Liver (tissue), 9 donors: ENCODE data around the gene KCNIP1. TPM values are rescaled to one million over a fixed set of nuclear protein-coding genes. Genes with fewer than 3 reads are reported as not detected.

Experiments used
- DNase-seq: peaks from one replicate; pipeline ENCODE4 v3.0.0-alpha.2; 2017; ENCODE audit warnings: low spot score
- H3K27ac ChIP-seq, 2 donors: one replicate each; pipeline ENCODE4 v1.7.0; 2013; ENCODE audit warnings: inconsistent platforms in 2 of 2, low read length in 2 of 2, control low read depth in 1 of 2, low read depth in 1 of 2, mild to moderate bottlenecking in 1 of 2
- H3K27me3 ChIP-seq, 4 donors: one replicate each; pipeline versions ENCODE4 v1.6.1 to v1.7.0; 2013; ENCODE audit warnings: low read length in 3 of 4, inconsistent platforms in 1 of 4, mild to moderate bottlenecking in 1 of 4, moderate library complexity in 1 of 4; ENCODE audit not compliant: control insufficient read depth in 4 of 4, insufficient read depth in 4 of 4
- H3K36me3 ChIP-seq, 4 donors: one replicate each; pipeline versions ENCODE4 v1.6.1 to v1.7.0; 2013; ENCODE audit warnings: low read length in 3 of 4, mild to moderate bottlenecking in 3 of 4, low read depth in 1 of 4, moderate library complexity in 1 of 4; ENCODE audit not compliant: control insufficient read depth in 4 of 4, insufficient read depth in 3 of 4
- H3K4me1 ChIP-seq, 4 donors: one replicate each; pipeline versions ENCODE4 v1.6.1 to v1.7.0; 2013; ENCODE audit warnings: low read length in 3 of 4, mild to moderate bottlenecking in 3 of 4, moderate library complexity in 1 of 4; ENCODE audit not compliant: control insufficient read depth in 4 of 4, insufficient read depth in 4 of 4
- H3K4me3 ChIP-seq, 3 donors: one replicate each; pipeline versions ENCODE4 v1.6.1 to v1.7.0; 2013; ENCODE audit warnings: low read length in 3 of 3, control low read depth in 1 of 3, low read depth in 1 of 3, mild to moderate bottlenecking in 1 of 3
- H3K9ac ChIP-seq, 2 donors: one replicate each; pipeline ENCODE4 v1.7.0; 2013; ENCODE audit warnings: low read length in 2 of 2, mild to moderate bottlenecking in 2 of 2, moderate library complexity in 2 of 2, control low read depth in 1 of 2, low read depth in 1 of 2
- H3K9me3 ChIP-seq, 4 donors: one replicate each; pipeline versions ENCODE4 v1.6.1 to v1.7.0; 2013; ENCODE audit warnings: low read length in 3 of 4; ENCODE audit not compliant: control insufficient read depth in 4 of 4
- EGR1 ChIP-seq, 2 donors: IDR thresholded peaks; 2 replicates each; pipeline ENCODE4 v1.6.1; 2016 to 2018; ENCODE audit warnings: antibody characterized with exemption in 2 of 2, low read depth in 2 of 2
- FOXA1 ChIP-seq: IDR thresholded peaks from 2 replicates; pipeline ENCODE4 v1.6.1; 2016; ENCODE audit warnings: antibody characterized with exemption
- FOXA2 ChIP-seq: IDR thresholded peaks from 2 replicates; pipeline ENCODE4 v1.6.1; 2016; ENCODE audit warnings: antibody characterized with exemption
- GABPA ChIP-seq, 2 donors: IDR thresholded peaks in 1 of 2; conservative IDR thresholded peaks in 1 of 2; 2 replicates each; pipeline ENCODE4 v1.6.1; 2016; ENCODE audit warnings: antibody characterized with exemption in 2 of 2, mild to moderate bottlenecking in 1 of 2, moderate library complexity in 1 of 2
- HNF4A ChIP-seq, 2 donors: conservative IDR thresholded peaks; 2 replicates each; pipeline ENCODE4 v1.6.1; 2016; ENCODE audit warnings: antibody characterized with exemption in 2 of 2, mild to moderate bottlenecking in 2 of 2
- HNF4G ChIP-seq: IDR thresholded peaks from 2 replicates; pipeline ENCODE4 v1.6.1; 2016; ENCODE audit warnings: antibody characterized with exemption
- JUND ChIP-seq, 2 donors: IDR thresholded peaks; 2 replicates each; pipeline ENCODE4 v1.6.1; 2016; ENCODE audit warnings: antibody characterized with exemption in 2 of 2
- NR2F2 ChIP-seq: IDR thresholded peaks from 2 replicates; pipeline ENCODE4 v1.6.1; 2016; ENCODE audit warnings: antibody characterized with exemption
- RAD21 ChIP-seq, 2 donors: IDR thresholded peaks; 2 replicates each; pipeline ENCODE4 v1.6.1; 2016; ENCODE audit warnings: antibody characterized with exemption in 2 of 2, mild to moderate bottlenecking in 2 of 2
- RXRA ChIP-seq, 2 donors: IDR thresholded peaks; 2 replicates each; pipeline ENCODE4 v1.6.1; 2017 to 2018; ENCODE audit warnings: antibody characterized with exemption in 2 of 2, mild to moderate bottlenecking in 1 of 2
- SP1 ChIP-seq: IDR thresholded peaks from 2 replicates; pipeline ENCODE4 v1.6.1; 2018; ENCODE audit warnings: antibody characterized with exemption, mild to moderate bottlenecking
- TAF1 ChIP-seq: conservative IDR thresholded peaks from 2 replicates; pipeline ENCODE4 v1.6.1; 2016; ENCODE audit warnings: antibody characterized with exemption, mild to moderate bottlenecking
- YY1 ChIP-seq: IDR thresholded peaks from 2 replicates; pipeline ENCODE4 v1.6.1; 2016; ENCODE audit warnings: antibody characterized with exemption, mild to moderate bottlenecking
- WGBS: extraction: QIAGEN DNeasy Blood & Tissue Kit; methylation state at CpG from one replicate; pipeline ENCODE4 v1.1.7; 2013; 5-methylcytosine and 5-hydroxymethylcytosine counted together
- polyA plus RNA-seq, 2 donors: library from polyadenylated mRNA; stranded (reverse) in 1 of 2; unstranded in 1 of 2; fragments of 200-250 nt in 1 of 2; fragments of >200 nt in 1 of 2; fragmentation: Nextera tagmentation in 1 of 2; extraction: Ambion mirVana in 1 of 2; gene quantifications; one replicate each; pipeline versions ENCODE4 v1.2.1 to v1.2.3, GENCODE V29; 2013 to 2015
- total RNA-seq, 2 donors: library from RNA; depleted of rRNA; stranded (reverse); fragments of >200 nt; gene quantifications; one replicate each; pipeline ENCODE4 v1.2.3, GENCODE V29; 2014
- TF ChIP-seq, protein P1 (sequence below): fragments of 150-350 bp; IDR thresholded peaks from 2 replicates; pipeline ENCODE4 v1.5.1; 2017; ENCODE audit warnings: improper control_type of control experiment, low read depth, low read length; ENCODE audit not compliant: missing input control
- TF ChIP-seq, protein P2 (sequence below): IDR thresholded peaks from 2 replicates; pipeline ENCODE4 v1.6.1; 2016; ENCODE audit warnings: antibody characterized with exemption
- donor health status: healthy.
- donor health status: healthy.
- donor health status: healthy.
- donor health status: healthy.
- donor health status: healthy.

The KCNIP1 gene
- total and polyA plus RNA-seq, 4 donors: 0.08 to 0.23 TPM; not detected in 2

DNA sequence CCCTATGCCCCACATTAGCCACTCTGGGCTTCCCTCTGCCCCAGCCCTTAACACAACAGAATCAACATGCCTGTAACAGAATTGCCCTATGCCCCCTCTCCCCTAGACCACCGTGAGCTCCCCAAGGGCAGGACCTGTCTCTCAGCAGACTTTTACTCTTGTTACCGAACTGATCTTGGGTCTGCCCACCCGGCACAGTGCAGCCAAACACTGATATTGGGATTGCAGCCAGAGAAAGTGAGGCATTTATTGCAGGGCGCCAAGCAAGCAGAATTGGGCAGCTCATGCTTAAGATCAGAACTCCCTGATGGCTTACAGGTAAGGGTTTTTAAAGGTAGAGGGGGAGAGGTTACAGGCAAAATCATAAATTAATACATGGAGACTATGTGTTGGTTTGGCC lies 33.5 kb upstream of the KCNIP1 start:
- peaks cover 0 to 2% (median 0%) of the 10 kb centered on the region in 4 donors for H3K9me3 ChIP-seq
- DNase-seq: no peak
- no peak overlapping the region for H3K9ac ChIP-seq
- H3K27ac ChIP-seq: no peak overlapping the region
- TF ChIP-seq RAD21 (IDR thresholded peaks at IDR 0.05): no peak
- H3K4me3 ChIP-seq: no peak overlapping the region
- H3K36me3 ChIP-seq: no peaks in the 10 kb centered on the region
- 70% methylated on average over 4 of the region's 4 CpGs for WGBS
- H3K4me1 ChIP-seq: no peaks in the 10 kb centered on the region
- peaks cover 0 to 3% (median 0%) of the 10 kb centered on the region in 4 donors for H3K27me3 ChIP-seq

DNA sequence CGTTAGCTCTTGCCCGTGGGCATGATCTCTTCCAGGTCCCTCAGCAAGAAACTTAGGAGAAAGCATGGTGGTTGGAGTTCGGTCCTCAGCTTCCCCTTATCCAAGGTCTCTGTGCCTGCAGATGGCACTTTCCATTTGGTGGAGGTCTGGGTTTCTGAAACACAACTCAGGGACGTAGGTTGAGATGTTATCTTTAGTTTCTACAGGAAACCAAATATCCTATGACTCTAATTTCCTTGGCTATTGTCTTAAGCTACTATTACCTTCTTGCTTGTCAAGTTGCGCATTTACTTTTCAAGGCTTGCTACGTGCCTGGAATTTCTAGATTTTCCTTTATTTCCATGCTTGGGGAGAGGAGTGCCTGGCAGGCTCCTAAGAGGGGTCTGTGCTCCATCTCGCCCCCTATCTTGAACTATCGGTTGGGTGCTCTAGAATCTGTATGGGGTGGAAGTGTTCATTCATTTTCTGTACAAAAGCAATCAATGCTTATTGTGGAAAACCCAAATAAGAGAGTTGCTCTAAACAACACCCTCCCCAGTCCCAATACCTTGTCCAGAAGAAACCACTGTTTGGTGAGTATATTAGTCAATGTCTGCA lies 32.9 kb upstream of the KCNIP1 start:
- no peak for DNase-seq
- peaks cover 0 to 3% (median 0%) of the 10 kb centered on the region in 4 donors for H3K27me3 ChIP-seq
- 70% methylated on average over 8 of the region's 8 CpGs for WGBS

DNA sequence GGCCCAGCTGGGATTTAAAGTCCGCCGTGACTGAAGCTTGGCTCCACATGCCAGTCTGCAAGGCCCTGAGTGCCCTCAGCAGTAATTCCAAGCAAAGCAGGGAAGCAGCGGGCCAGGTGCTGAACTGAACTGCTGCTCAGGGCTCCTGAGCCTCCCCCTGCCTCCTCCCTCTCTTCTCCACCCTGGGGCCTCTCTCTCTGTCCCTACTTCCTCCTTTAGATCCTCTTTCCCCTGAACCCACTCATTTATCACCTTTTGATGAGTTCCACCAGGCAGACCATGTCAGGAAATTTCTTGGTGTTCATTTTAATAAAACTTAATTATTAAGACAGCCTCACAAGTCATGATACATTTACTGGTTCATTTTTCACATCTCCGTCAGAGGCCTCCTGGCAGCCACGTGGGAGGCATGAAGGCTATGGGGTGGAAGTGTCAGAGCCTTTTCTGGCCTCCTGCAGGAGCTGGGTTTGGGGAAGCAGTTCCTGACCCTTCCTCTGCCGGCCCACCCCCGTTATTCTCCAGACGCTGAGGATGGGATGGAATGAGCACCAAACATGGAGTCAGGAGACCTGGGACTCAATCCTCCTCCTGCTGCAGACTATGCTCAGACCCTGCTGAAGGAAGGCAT lies 32.2 kb upstream of the KCNIP1 start:
- WGBS: 79% methylated on average over 8 of the region's 8 CpGs

More for the DNA sequence above, 32.9 kb upstream of the KCNIP1 start:
- no peak overlapping the region for H3K4me3 ChIP-seq
- no peaks in the 10 kb centered on the region for H3K4me1 ChIP-seq
- no peak overlapping the region for H3K9ac ChIP-seq
- peaks cover 0 to 2% (median 0%) of the 10 kb centered on the region in 4 donors for H3K9me3 ChIP-seq
- no peak overlapping the region for H3K27ac ChIP-seq
- TF ChIP-seq NR2F2 (no peak), FOXA1 (no peak), GABPA (IDR thresholded peaks at IDR 0.05 in 1 of 2, conservative IDR thresholded peaks at IDR 0.05 in 1 of 2) (no peak), JUND (IDR thresholded peaks at IDR 0.05) (no peak), HNF4G (no peak), EGR1 (IDR thresholded peaks at IDR 0.05; ENCODE audit: low read depth in 2 of 2) (no peak), RXRA (IDR thresholded peaks at IDR 0.05) (no peak), FOXA2 (no peak), HNF4A (conservative IDR thresholded peaks at IDR 0.05) (no peak)
- TF ChIP-seq, protein P1, sequence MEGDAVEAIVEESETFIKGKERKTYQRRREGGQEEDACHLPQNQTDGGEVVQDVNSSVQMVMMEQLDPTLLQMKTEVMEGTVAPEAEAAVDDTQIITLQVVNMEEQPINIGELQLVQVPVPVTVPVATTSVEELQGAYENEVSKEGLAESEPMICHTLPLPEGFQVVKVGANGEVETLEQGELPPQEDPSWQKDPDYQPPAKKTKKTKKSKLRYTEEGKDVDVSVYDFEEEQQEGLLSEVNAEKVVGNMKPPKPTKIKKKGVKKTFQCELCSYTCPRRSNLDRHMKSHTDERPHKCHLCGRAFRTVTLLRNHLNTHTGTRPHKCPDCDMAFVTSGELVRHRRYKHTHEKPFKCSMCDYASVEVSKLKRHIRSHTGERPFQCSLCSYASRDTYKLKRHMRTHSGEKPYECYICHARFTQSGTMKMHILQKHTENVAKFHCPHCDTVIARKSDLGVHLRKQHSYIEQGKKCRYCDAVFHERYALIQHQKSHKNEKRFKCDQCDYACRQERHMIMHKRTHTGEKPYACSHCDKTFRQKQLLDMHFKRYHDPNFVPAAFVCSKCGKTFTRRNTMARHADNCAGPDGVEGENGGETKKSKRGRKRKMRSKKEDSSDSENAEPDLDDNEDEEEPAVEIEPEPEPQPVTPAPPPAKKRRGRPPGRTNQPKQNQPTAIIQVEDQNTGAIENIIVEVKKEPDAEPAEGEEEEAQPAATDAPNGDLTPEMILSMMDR: no peak
- TF ChIP-seq, protein P2, sequence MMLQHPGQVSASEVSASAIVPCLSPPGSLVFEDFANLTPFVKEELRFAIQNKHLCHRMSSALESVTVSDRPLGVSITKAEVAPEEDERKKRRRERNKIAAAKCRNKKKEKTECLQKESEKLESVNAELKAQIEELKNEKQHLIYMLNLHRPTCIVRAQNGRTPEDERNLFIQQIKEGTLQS: no peak
- H3K36me3 ChIP-seq: no peaks in the 10 kb centered on the region

More for the DNA sequence above, 32.2 kb upstream of the KCNIP1 start:
- Histone ChIP-seq H3K9ac (no peak overlapping the region), H3K4me1 (no peaks in the 10 kb centered on the region), H3K4me3 (no peak overlapping the region), H3K27me3 (peaks cover 0 to 3% (median 0%) of the 10 kb centered on the region in 4 donors), H3K27ac (no peak overlapping the region), H3K36me3 (no peaks in the 10 kb centered on the region), H3K9me3 (peaks cover 0 to 2% (median 0%) of the 10 kb centered on the region in 4 donors)
- TF ChIP-seq TAF1 (no peak), NR2F2 (no peak), SP1 (no peak), YY1 (no peak), FOXA2 (no peak), FOXA1 (no peak)
- peak; percentile 20 for DNase-seq
